H9 (cell line): ENCODE results near the gene DOCK1. TPM values are rescaled to one million over a fixed set of nuclear protein-coding genes. Genes with fewer than 3 reads are reported as not detected.

ENCODE experiments used
- DNase-seq: peaks from one replicate; pipeline ENCODE4 v3.0.0-alpha.2; 2017
- H2AFZ ChIP-seq: one replicate; pipeline ENCODE4 v1.6.1; 2013; ENCODE audit warnings: mild to moderate bottlenecking, low read length, control low read depth, moderate library complexity
- H2AK5ac ChIP-seq: 2 replicates; pipeline ENCODE4 v1.6.1; 2013; ENCODE audit warnings: low read length, control low read depth, mixed read lengths; ENCODE audit not compliant: insufficient read length
- H2BK120ac ChIP-seq: one replicate; pipeline ENCODE4 v1.6.1; 2013; ENCODE audit warnings: low read depth, mild to moderate bottlenecking, low read length, control low read depth, inconsistent platforms; ENCODE audit not compliant: poor library complexity, severe bottlenecking
- H2BK12ac ChIP-seq: 2 replicates; pipeline ENCODE4 v1.6.1; 2013; ENCODE audit warnings: low read length, control low read depth, mixed read lengths, low read depth; ENCODE audit not compliant: insufficient read length
- H2BK15ac ChIP-seq: 2 replicates; pipeline ENCODE4 v1.6.1; 2013; ENCODE audit warnings: low read depth, low read length, control low read depth
- H2BK20ac ChIP-seq: one replicate; pipeline ENCODE4 v1.6.1; 2013; ENCODE audit warnings: low read depth, mild to moderate bottlenecking, low read length, control low read depth, inconsistent platforms; ENCODE audit not compliant: poor library complexity, severe bottlenecking
- H2BK5ac ChIP-seq: 2 replicates; pipeline ENCODE4 v1.6.1; 2013; ENCODE audit warnings: low read length, control low read depth, mixed read lengths; ENCODE audit not compliant: insufficient read length
- H3K14ac ChIP-seq: 2 replicates; pipeline ENCODE4 v1.6.1; 2013; ENCODE audit warnings: low read length, control low read depth; ENCODE audit not compliant: insufficient read depth
- H3K18ac ChIP-seq: 2 replicates; pipeline ENCODE4 v1.6.1; 2013; ENCODE audit warnings: low read depth, mild to moderate bottlenecking, mixed read lengths, low read length, control low read depth; ENCODE audit not compliant: insufficient read length
- H3K23ac ChIP-seq: 2 replicates; pipeline ENCODE4 v1.6.1; 2013; ENCODE audit warnings: low read length, control low read depth, mixed read lengths, low read depth; ENCODE audit not compliant: insufficient read length
- H3K23me2 ChIP-seq: 2 replicates; pipeline ENCODE4 v1.6.1; 2013; ENCODE audit warnings: low read depth, mild to moderate bottlenecking, mixed read lengths, low read length, control low read depth; ENCODE audit not compliant: insufficient read length, poor library complexity, severe bottlenecking
- H3K27ac ChIP-seq: 2 replicates; pipeline ENCODE4 v1.5.1; 2013; ENCODE audit warnings: low read length, control low read depth, mixed read lengths, low read depth; ENCODE audit not compliant: insufficient read length
- H3K27me3 ChIP-seq: 2 replicates; pipeline ENCODE4 v1.6.1; 2013; ENCODE audit warnings: low read length, control low read depth, inconsistent platforms; ENCODE audit not compliant: insufficient read depth
- H3K4ac ChIP-seq: 2 replicates; pipeline ENCODE4 v1.6.1; 2013; ENCODE audit warnings: low read depth, mild to moderate bottlenecking, control low read depth, inconsistent platforms, low read length, moderate library complexity
- H3K4me1 ChIP-seq: 2 replicates; pipeline ENCODE4 v1.6.1; 2013; ENCODE audit warnings: low read length, control low read depth, inconsistent platforms; ENCODE audit not compliant: insufficient read depth
- H3K4me2 ChIP-seq: 2 replicates; pipeline ENCODE4 v1.6.1; 2013; ENCODE audit warnings: low read length, control low read depth, mixed read lengths; ENCODE audit not compliant: insufficient read length, insufficient read depth
- H3K56ac ChIP-seq: 2 replicates; pipeline ENCODE4 v1.6.1; 2013; ENCODE audit warnings: low read depth, mild to moderate bottlenecking, mixed read lengths, low read length, control low read depth; ENCODE audit not compliant: insufficient read length
- H3K79me1 ChIP-seq: 2 replicates; pipeline ENCODE4 v1.6.1; 2013; ENCODE audit warnings: low read depth, mild to moderate bottlenecking, moderate library complexity, low read length, control low read depth, inconsistent platforms; ENCODE audit not compliant: insufficient read depth, poor library complexity, severe bottlenecking
- H3K79me2 ChIP-seq: 2 replicates; pipeline ENCODE4 v1.6.1; 2013; ENCODE audit warnings: low read length, control low read depth, inconsistent platforms; ENCODE audit not compliant: insufficient read depth
- H3K9ac ChIP-seq: 2 replicates; pipeline ENCODE4 v1.6.1; 2013; ENCODE audit warnings: low read length, control low read depth, mixed read lengths; ENCODE audit not compliant: insufficient read length; ENCODE audit errors: extremely low read depth
- H3K9me3 ChIP-seq: one replicate; pipeline ENCODE4 v1.6.1; 2013; ENCODE audit warnings: low read depth, low read length, inconsistent platforms; ENCODE audit not compliant: control insufficient read depth
- H3T11ph ChIP-seq: one replicate; pipeline ENCODE4 v1.6.1; 2013; ENCODE audit warnings: mild to moderate bottlenecking, low read length, control low read depth, inconsistent platforms
- H4K20me1 ChIP-seq: one replicate; pipeline ENCODE4 v1.6.1; 2013; ENCODE audit not compliant: control insufficient read depth, insufficient read length, insufficient read depth
- H4K5ac ChIP-seq: 2 replicates; pipeline ENCODE4 v1.6.1; 2013; ENCODE audit warnings: low read depth, mild to moderate bottlenecking, mixed read lengths, low read length, control low read depth; ENCODE audit not compliant: insufficient read length
- H4K8ac ChIP-seq: replicated peaks from 2 replicates; pipeline ENCODE4 v1.6.1; 2013; ENCODE audit warnings: low read length, control low read depth, mixed read lengths, low read depth; ENCODE audit not compliant: insufficient read length
- H4K91ac ChIP-seq: 2 replicates; pipeline ENCODE4 v1.6.1; 2013; ENCODE audit warnings: low read depth, mild to moderate bottlenecking, moderate library complexity, mixed read lengths, low read length, control low read depth; ENCODE audit not compliant: insufficient read length
- H3K27ac Mint-ChIP-seq, 3 experiments: 2 replicates in 2 of 3; 3 replicates in 1 of 3; pipeline ENCODE4 v1.8.0; 2020 to 2021; ENCODE audit warnings: mixed read lengths in 3 of 3, mild to moderate bottlenecking in 1 of 3, moderate library complexity in 1 of 3
- H3K27me3 Mint-ChIP-seq: 2 replicates; pipeline ENCODE4 v1.8.0; 2021; ENCODE audit warnings: low read depth, mild to moderate bottlenecking, moderate library complexity, mixed read lengths
- H3K36me3 Mint-ChIP-seq, 3 experiments: 2 replicates in 2 of 3; 3 replicates in 1 of 3; pipeline ENCODE4 v1.8.0; 2020 to 2021; ENCODE audit warnings: low read depth in 3 of 3, mixed read lengths in 3 of 3; ENCODE audit not compliant: insufficient read depth in 1 of 3
- H3K4me1 Mint-ChIP-seq, 2 experiments: 2 replicates each; pipeline ENCODE4 v1.8.0; 2020; ENCODE audit warnings: mixed read lengths in 2 of 2
- H3K4me3 Mint-ChIP-seq, 2 experiments: 2 replicates in 1 of 2; 3 replicates in 1 of 2; pipeline ENCODE4 v1.8.0; 2020 to 2021; ENCODE audit warnings: mild to moderate bottlenecking in 2 of 2, mixed read lengths in 2 of 2, moderate library complexity in 1 of 2
- H3K9me3 Mint-ChIP-seq, 2 experiments: 2 replicates in 1 of 2; 3 replicates in 1 of 2; pipeline ENCODE4 v1.8.0; 2020; ENCODE audit warnings: mild to moderate bottlenecking in 2 of 2, mixed read lengths in 2 of 2, moderate library complexity in 1 of 2
- CTCF ChIP-seq: fragments of 200-600 bp; sonication (generic); conservative IDR thresholded peaks from 3 replicates; pipeline ENCODE4 v1.8.0; 2021; ENCODE audit warnings: antibody characterized with exemption, mild to moderate bottlenecking
- WGBS: extraction: QIAGEN DNeasy Blood & Tissue Kit; methylation state at CpG from one replicate; pipeline ENCODE4 v1.1.7; 2013; ENCODE audit warnings: missing lambda C conversion rate, low lambda C conversion rate, mixed read lengths; ENCODE audit not compliant: insufficient read length; ENCODE audit errors: extremely low coverage; 5-methylcytosine and 5-hydroxymethylcytosine counted together
- total RNA-seq: library from RNA; stranded (reverse); gene quantifications from 2 replicates; pipeline ENCODE4 v1.2.1, GENCODE V29; 2021

The DOCK1 gene
- total RNA-seq, 1 experiment from 2014 or later = 57.0 TPM

GRCh38 chr10:127015373-127015772, 110.1 kb downstream of the DOCK1 start:
- Mint-ChIP-seq H3K36me3 (peaks cover 8 to 41% (median 11%) of the 10 kb centered on the region in 3 experiments; a peak in 6 of 7 replicates), H3K4me1 (peaks cover 9 to 10% of the 10 kb centered on the region in 2 experiments), H3K27ac (no peak overlapping the region), H3K27me3 (no peaks in the 10 kb centered on the region), H3K9me3 (no peaks in the 10 kb centered on the region), H3K4me3 (no peak overlapping the region)
- Histone ChIP-seq H2BK20ac (no peak overlapping the region), H4K91ac (no peak overlapping the region), H3K4me1 (no peaks in the 10 kb centered on the region), H4K20me1 (no peaks in the 10 kb centered on the region), H3K79me1 (no peaks in the 10 kb centered on the region), H3K9me3 (no peaks in the 10 kb centered on the region), H3K56ac (no peak overlapping the region), H3K23ac (no peak overlapping the region), H2AK5ac (no peak overlapping the region), H3K4ac (no peak overlapping the region), H3K27ac (no peak overlapping the region), H3K14ac (no peak overlapping the region), H3K9ac (no peak overlapping the region), H3K79me2 (no peaks in the 10 kb centered on the region; the same call in 1 of the 2 replicates), H4K5ac (no peak overlapping the region), H2BK15ac (no peak overlapping the region), H3K27me3 (no peaks in the 10 kb centered on the region), H2BK120ac (no peak overlapping the region), H3K4me2 (no peak overlapping the region), H2AFZ (no peak overlapping the region), H4K8ac (no peak overlapping the region), H2BK5ac (no peak overlapping the region), H3T11ph (no peak overlapping the region), H2BK12ac (no peak overlapping the region), H3K18ac (no peak overlapping the region), H3K23me2 (no peaks in the 10 kb centered on the region)
- no peak for TF ChIP-seq CTCF
- DNase-seq = no peak
- no CpG with 5 or more reads among the region's 12 CpGs for WGBS
